Cardiac fibroblast (primary cell): Measurements from ENCODE around the gene ANKRD31.
"Not testable (repeated sequence)": the region's sequence is repeated elsewhere in the genome, so short reads cannot be mapped to it uniquely, and the experiment has no call there.

Experiments
- DNase-seq, 2 donors: peaks; one replicate each; pipeline versions ENCODE4 v3.0.0 to v3.0.0-alpha.2; 2010; ENCODE audit warnings: low read depth in 2 of 2
- H3K4me3 ChIP-seq, 2 donors: replicated peaks in 1 of 2; 1 replicate in 1 of 2; 2 replicates in 1 of 2; pipeline ENCODE4 v1.5.1; 2011; ENCODE audit warnings: low read depth in 2 of 2, low read length in 2 of 2, mild to moderate bottlenecking in 2 of 2, moderate library complexity in 1 of 2
- CTCF ChIP-seq: IDR thresholded peaks from one replicate; pipeline ENCODE4 v1.5.1; 2011; ENCODE audit warnings: low read depth, mild to moderate bottlenecking, low read length, inconsistent platforms

Gene ANKRD31

DNA sequence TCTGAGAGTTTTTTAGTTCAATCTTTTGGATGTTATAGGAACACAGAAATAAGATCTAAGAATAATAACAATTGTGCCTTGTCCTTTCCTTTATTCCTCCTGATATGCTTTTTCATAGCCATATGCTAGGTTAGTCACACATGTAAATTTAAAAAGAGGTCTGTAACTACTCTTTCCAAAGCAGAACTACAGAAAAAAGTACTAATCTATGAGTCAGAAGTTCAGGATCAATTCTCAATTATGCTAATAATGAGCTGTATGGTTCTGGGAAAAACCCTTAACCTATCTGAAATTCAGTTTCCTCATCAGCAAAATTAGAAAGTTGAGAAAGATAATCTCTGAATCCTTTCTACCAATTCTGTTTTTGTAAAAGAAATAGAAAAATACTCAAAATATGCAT is 44.4 kb downstream of the ANKRD31 start:
- TF ChIP-seq CTCF = no peak
- DNase-seq = no peak
- H3K4me3 ChIP-seq = no peak overlapping the region

- H3K4me3 ChIP-seq = no peak overlapping the region
- DNase-seq = no peak
- no peak for TF ChIP-seq CTCF
Measured at GRCh38 chr5:75190227-75190626, 46.5 kb downstream of the ANKRD31 start.

GRCh38 chr5:75189353-75189752 is 47.3 kb downstream of the ANKRD31 start:
- no peak for TF ChIP-seq CTCF
- DNase-seq = no peak
- H3K4me3 ChIP-seq = no peak overlapping the region

DNA sequence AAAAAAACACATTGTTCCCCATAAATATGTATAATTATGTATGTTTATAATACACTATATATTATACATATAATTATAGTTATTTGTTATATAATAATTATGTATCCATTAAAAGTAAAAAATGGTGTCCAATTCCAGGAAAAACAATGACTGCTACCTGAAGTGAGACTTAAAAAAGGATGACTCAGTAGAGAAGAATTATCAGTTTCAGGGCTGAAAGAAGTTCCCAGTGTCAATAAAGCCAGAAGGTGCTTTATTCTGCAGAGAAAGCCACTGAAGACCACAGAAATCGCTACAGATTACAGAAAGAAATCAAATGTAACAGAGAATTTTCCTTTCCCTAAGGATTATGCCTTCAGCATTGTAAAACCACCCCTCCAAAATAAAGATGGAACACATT is 50.9 kb downstream of the ANKRD31 start:
- DNase-seq = no peak
- no peak for TF ChIP-seq CTCF
- H3K4me3 ChIP-seq = no peak overlapping the region

DNA sequence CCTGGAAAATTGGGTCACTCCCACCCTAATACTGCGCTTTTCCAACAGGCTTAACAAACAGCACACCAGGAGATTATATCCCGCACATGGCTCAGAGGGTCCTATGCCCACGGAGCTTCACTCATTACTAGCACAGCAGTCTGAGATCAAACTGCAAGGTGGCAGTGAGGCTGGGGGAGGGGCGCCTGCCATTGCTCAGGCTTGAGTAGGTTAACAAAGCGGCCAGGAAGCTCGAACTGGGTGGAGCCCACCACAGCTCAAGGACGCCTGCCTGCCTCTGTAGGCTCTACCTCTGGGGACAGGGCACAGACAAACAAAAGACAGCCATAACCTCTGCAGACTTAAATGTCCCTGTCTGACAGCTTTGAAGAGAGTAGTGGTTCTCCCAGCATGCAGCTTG is 60.7 kb downstream of the ANKRD31 start:
- DNase-seq, H3K4me3 ChIP-seq: not testable (repeated sequence)

DNA sequence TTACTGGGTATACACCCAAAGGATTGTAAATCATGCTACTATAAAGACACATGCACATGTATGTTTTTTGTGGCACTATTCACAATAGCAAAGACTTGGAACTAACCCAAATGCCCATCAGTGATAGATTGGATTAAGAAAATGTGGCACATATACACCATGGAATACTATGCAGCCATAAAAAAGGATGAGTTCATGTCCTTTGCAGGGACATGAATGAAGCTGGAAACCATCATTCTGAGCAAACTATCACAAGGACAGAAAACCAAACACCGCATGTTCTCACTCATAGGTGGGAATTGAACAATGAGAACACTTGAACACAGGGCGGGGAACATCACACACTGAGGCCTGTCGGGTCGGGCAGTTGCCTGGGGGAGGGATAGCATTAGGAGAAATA is 61.8 kb downstream of the ANKRD31 start:
- DNase-seq, H3K4me3 ChIP-seq: not testable (repeated sequence)

DNA sequence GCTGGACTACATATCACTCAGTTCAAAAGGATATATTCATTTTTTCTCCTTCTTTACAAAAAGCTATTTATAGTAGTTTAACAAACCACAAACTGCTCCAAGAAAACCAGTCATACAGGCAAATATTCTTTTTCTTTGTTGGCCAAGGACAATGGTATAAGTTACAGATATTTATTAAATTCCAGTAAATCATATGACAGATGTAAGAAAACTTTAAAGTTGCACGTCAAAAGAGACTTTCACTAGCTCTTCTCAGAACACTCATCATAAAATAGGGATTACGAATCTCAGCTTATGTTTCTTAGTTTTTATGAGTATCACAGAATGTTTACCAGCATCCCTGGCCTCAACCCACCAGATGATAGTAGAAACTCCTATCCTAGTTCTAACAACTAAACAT is 67.2 kb downstream of the ANKRD31 start:
- no peak for TF ChIP-seq CTCF
- DNase-seq = peak in 1 of 2 donors; percentile 6
- no peak overlapping the region for H3K4me3 ChIP-seq

GRCh38 chr5:75168026-75168735 is 68.5 kb downstream of the ANKRD31 start:
- no peak for DNase-seq
- TF ChIP-seq CTCF = no peak
- H3K4me3 ChIP-seq = no peak overlapping the region
